ENCODE measurements around the gene CUEDC1.

Gene CUEDC1

DNA sequence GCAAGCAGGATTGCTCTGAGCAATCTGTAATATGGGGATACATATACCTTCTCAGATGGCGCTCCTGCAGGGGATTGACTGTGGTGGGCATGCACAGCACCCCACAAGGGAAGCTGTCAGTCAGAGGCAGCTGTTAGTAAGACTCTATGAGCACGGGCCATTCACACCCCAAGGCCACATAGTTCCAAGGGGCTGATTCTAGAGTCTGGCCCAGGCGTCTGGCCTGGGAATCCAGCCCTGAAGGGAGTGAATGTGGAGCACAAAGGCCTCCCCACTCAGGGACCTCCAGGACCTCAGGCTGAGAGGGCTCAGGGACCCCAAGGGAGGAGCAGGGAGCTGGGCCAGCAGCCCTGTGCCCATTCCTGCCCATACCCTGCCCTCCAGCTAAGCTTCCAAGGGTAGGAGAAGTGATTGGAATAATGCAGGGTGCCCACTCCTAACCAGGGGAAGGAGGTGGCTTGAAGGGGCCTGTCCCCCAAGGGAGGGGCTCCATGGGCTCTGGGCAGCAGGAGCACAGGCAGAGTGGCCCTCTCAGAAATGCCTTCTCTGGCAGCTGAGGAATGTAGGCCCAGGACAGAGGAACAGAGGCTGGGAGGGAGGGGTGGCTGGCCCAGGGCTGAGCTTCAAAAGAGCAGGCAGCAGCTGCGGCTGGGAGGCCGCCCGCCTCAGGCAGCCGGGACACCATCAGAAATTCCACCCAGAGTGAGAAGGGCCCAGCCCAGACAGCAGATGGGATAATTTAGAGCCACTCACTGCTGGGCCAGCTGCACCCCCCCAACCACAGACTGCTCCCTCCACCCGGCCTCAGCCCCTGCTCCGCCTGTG is 56.5 kb downstream of the CUEDC1 start:
- TF ChIP-seq, protein P1, sequence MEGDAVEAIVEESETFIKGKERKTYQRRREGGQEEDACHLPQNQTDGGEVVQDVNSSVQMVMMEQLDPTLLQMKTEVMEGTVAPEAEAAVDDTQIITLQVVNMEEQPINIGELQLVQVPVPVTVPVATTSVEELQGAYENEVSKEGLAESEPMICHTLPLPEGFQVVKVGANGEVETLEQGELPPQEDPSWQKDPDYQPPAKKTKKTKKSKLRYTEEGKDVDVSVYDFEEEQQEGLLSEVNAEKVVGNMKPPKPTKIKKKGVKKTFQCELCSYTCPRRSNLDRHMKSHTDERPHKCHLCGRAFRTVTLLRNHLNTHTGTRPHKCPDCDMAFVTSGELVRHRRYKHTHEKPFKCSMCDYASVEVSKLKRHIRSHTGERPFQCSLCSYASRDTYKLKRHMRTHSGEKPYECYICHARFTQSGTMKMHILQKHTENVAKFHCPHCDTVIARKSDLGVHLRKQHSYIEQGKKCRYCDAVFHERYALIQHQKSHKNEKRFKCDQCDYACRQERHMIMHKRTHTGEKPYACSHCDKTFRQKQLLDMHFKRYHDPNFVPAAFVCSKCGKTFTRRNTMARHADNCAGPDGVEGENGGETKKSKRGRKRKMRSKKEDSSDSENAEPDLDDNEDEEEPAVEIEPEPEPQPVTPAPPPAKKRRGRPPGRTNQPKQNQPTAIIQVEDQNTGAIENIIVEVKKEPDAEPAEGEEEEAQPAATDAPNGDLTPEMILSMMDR (IDR thresholded peaks at IDR 0.05; ENCODE audit: control insufficient read depth, insufficient read depth, low read depth, low read length, missing control alignments), result no peak
- no peak for DNase-seq (ENCODE audit: low read depth)

DNA sequence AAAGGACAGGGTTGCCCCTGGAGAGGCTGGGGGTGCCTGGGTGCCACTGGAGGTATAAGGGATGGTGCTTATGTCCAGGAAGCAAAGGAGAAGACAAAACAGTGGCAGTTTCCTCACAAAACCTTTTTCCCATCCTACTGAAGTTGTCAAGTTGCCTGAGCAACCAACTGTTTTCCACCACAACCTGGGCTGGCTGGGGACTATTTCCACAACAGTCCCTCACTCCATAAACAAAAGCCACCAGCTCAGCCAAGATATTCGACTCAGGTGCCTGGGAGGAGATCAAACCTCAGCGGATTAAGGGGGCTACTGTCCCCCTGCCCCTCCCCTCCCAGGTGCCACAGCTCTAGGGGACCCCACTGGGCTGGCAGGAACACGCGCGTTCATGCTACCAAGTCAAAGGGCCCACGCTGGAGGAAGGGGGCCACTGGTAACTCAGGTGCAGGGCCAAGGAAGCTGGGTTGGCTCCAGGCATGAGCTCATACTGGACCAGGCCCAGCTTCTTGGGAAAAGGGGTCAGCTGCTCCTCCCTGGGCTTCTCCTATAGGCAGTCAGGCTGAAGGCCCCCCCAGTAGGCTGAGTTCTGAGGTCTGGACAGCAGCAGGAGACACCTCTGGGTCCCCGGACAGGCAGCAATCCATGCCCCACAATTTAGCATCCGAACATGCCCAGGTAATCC is 59.7 kb downstream of the CUEDC1 start:
- no peak for DNase-seq (ENCODE audit: low read depth)
- H3K4me3 ChIP-seq (ENCODE audit: control insufficient read depth, low read depth, low read length), result no peak overlapping the region
- TF ChIP-seq, protein P1 (IDR thresholded peaks at IDR 0.05; ENCODE audit: control insufficient read depth, insufficient read depth, low read depth, low read length, missing control alignments), result no peak

More for the DNA sequence above, 56.5 kb downstream of the CUEDC1 start:
- H3K4me3 ChIP-seq (ENCODE audit: control insufficient read depth, low read depth, low read length), result no peak overlapping the region

DNA sequence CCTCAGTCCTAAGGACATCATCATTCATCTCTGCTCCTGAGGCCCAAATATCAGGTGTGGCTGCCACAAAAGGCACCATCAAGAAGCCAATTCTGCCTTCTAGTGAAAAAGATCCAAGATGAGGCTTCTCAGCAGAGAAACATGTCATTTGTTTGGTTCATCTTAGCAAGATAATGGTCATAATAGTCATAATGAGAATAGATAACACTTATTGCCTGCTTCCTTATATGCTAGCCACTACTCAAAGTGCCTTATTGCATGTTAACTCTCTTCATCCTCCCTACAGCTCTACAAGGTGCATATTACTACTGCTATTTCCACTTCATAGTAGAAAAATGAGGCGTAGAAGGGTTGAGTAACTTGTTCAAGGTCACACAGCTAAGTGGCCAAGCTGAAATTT is 60.4 kb downstream of the CUEDC1 start:
- TF ChIP-seq, protein P1 (IDR thresholded peaks at IDR 0.05; ENCODE audit: control insufficient read depth, insufficient read depth, low read depth, low read length, missing control alignments), result no peak
- DNase-seq (ENCODE audit: low read depth), result no peak
- H3K4me3 ChIP-seq (ENCODE audit: control insufficient read depth, low read depth, low read length), result no peak overlapping the region

DNA sequence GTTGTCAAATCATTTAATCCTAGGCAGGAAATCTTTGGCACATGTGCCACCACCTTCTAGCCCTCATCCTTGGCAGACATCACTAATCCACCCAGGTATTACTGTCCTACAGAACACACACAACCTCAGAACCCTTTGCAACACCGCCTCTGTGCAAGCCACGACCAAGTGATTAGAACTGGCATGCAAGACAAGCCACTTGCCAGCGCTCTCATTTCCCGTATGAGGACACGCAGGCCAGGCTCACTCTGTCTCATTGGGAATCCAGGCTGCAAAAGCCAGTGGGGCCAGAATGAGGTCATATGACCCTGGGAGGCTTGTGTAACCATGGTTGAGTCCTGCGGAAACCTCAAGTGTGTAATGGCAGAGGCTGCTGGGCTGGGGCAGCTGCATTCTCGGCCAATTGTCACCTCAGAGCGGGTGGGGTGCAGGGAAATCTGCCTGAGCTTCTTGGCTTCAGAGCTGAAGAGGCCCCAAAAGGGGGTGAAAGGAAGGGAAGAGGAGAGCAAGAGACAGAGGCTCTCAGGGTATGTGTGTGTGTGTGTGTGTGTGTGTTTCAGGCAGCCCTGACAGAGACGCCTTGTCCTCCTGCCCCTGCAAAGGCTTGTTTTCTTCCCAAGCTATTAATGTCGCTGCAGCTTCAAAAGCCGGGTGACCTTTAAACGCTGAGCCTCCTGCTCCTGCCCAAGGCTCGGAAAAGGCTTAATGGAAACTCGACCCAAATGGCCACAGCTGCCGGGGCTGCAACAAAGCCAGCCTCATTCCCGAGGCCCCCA is 62.2 kb downstream of the CUEDC1 start:
- TF ChIP-seq, protein P1 (IDR thresholded peaks at IDR 0.05; ENCODE audit: control insufficient read depth, insufficient read depth, low read depth, low read length, missing control alignments), result no peak
- peak overlapping the region; percentile 7; the same call in 1 of the 2 replicates for H3K4me3 ChIP-seq (ENCODE audit: control insufficient read depth, low read depth, low read length)
- DNase-seq (ENCODE audit: low read depth), result peak; percentile 99

DNA sequence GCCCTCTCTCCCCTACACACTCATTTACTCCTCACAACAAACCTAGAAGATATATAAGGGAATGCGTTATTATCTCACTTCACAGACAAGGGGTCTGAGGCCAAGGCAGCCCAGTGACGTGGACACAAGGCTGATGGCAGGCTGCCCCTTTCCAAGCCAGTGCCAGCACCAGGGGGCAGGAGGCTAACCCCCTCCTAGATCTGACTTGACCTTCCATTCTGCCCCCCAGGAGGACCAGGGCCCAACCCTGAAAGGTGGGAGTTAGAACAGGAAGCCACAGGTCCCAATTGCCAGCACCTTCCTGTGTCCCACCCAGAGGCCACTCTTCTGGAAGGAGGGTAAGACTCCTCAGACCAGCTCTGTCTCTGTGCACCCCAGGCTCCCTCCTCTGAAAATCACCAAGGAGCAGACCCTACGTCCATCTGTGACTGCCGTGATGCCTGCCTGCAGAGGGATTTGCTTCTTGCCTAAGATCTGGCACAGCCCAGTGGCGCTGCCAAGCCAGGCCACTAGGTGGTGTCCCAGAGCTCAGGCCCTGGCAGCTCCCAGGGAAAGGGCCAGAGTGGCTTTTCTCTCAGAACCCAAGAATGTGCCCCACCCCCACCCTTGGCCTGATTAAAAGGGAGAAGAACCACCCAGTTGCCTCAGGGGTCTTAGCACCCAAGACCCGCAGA is 62.9 kb downstream of the CUEDC1 start:
- peak; percentile 71 for DNase-seq (ENCODE audit: low read depth)
- TF ChIP-seq, protein P1 (IDR thresholded peaks at IDR 0.05; ENCODE audit: control insufficient read depth, insufficient read depth, low read depth, low read length, missing control alignments), result peak; percentile 99
- H3K4me3 ChIP-seq (ENCODE audit: control insufficient read depth, low read depth, low read length), result no peak overlapping the region

DNA sequence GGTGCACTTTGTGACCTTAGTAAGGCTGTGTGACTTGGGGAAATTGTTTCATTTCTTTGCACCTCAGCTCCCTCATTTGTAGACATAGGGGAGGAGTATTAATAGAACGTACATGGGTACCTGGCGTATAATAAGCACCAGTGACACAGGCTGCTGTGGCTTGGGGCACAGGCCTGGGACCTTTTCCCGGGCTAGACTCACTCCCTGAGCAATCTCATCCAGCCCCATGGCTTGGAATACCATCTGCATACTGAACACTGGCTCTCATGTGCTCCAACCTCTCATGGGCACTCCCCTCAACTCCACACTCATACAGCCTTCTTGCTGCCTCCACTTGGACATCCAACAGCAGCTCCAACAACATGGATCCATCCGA is 64.4 kb downstream of the CUEDC1 start:
- TF ChIP-seq, protein P1 (IDR thresholded peaks at IDR 0.05; ENCODE audit: control insufficient read depth, insufficient read depth, low read depth, low read length, missing control alignments), result no peak
- no peak overlapping the region for H3K4me3 ChIP-seq (ENCODE audit: control insufficient read depth, low read depth, low read length)
- DNase-seq (ENCODE audit: low read depth), result no peak

Measured in AG09309 (cell line).